LoVo (cell line): ENCODE measurements around the gene SP2.
A peak's percentile ranks its signal among the peaks of the same experiment; 100 is the strongest.

ENCODE experiments used
- DNase-seq: peaks from one replicate; pipeline ENCODE4 v3.0.0-alpha.2; 2016; ENCODE audit warnings: low spot score

Gene SP2

DNA sequence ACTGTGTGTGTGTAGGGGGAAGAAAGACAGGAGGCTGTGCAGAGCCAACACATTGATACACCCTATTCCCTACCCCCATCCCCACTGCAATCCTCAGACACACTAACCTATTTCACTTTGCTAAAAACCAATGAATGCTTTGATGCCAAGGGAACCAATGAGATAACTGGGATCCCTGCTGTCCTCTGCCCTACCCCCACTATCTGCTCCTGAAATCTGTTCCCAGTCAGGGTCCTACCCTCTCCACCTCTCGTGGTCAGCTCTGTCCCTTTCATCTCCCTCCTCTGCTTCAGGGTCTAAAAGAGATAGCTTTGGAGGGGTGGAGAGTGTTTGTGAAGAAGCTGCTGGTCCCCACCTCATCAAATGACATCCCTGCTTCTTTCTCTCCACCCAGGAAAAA lies 26.0 kb upstream of the SP2 start:
- DNase-seq, result no peak

GRCh38 chr17:47871048-47871447 lies 25.0 kb upstream of the SP2 start:
- DNase-seq, result no peak

- DNase-seq, result no peak
Measured at GRCh38 chr17:47872019-47872650, 23.9 kb upstream of the SP2 start.

GRCh38 chr17:47872651-47873161 lies 23.3 kb upstream of the SP2 start:
- no peak for DNase-seq

- no peak for DNase-seq
Measured at GRCh38 chr17:47873200-47874090, 22.6 kb upstream of the SP2 start.

DNA sequence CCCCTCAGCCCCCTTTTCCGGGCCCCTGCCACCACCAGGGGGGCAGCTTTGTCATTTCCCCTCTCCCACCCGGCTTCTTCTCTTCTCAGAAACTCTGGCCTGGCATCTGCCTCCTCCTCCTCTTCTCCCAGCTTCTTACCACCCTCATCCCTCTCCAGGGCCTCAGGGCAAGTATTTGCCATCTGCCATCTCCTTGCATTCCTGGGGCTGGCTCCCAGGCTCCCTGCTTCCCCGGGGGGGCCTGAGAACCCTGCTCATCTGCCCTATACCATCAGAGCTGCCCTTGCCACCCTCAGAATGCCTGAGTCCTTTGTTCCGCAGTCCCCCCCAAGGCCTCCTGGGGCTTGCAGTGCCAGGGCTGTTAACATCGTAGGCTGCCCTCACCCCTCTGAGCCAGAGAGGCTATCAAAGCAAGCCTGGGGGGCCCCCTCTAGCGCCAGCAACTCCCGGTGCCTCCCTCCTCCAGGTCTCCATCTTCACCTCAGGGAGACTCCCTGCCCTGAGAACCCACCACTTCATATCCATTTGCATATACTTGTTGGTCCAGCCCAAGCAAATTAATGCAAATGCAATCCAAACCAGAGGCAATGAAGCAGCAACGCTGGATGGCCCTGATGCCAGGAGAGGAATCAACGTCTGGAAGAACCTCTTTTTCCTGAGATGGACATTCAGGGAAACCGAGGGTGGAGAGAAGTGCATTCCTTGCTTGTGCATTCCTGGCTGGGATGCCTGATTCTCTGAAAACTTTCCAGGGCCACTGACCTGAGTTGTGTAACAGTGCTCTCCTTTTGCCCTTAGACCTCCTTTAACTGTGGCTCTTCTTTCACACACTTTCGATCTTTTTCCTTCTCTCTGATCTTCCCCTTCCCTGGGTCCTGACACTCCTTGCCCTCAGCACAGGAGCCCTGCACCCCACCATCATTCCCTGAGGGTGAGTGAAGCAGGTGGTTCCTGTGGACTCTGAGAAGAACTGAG lies 20.7 kb upstream of the SP2 start:
- no peak for DNase-seq

DNA sequence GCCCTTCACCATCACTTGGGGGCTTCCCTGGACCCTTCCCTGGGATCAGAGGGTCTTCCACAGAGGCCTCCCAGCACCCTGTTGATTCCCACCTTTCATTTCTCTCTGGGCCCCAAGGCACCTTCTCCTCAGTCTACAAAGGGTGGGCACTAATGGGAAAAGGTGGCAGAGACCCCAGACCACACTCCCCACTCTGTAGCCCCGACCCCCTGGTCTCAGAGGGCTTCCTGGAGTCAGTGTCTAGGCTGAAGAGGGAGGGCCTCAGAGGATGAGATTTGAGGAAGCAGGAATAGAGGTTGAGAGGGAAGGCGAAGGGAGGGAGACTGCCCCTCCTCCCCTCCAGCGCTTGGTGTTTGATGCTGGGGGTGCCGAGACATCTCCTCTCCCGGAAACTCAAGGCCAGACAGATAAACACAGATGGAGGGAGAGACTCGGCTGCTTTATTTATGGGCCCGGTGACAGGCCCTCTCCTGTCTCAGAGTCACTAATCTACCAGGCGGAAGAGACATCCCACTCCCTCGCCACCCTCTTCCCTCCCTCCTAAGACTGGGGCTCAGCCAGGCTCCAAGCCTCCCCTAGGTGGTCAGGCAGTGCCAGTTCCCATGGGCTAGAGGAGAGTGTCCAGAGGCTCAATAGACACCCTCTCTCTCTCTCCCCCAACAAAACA lies 18.5 kb upstream of the SP2 start:
- DNase-seq, result no peak

- DNase-seq, result no peak
Measured at GRCh38 chr17:47878203-47879027, 17.6 kb upstream of the SP2 start.

GRCh38 chr17:47879028-47879585 lies 16.9 kb upstream of the SP2 start:
- DNase-seq, result no peak

GRCh38 chr17:47879776-47880454 lies 16.1 kb upstream of the SP2 start:
- no peak for DNase-seq

DNA sequence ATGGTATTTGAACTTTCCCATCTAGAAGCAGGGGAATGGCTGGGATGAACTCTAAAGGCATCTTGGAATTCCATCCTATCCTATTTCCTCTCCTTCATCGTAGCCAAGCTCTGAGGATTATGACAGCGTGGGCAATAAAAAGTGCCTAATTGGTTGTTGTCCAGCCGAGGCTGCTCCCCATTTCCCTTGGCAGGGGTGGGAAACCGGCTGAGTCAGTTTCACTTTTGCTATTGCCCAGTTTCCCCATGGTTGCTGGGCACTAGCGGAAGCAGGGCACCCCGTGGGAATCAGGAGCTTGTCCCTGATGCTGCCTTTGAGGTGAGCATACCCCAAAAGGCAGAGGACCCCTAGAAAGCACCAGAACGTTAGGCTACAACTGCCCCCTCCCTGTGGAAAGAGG lies 13.8 kb upstream of the SP2 start:
- DNase-seq, result peak; percentile 63

GRCh38 chr17:47882695-47883588 lies 13.1 kb upstream of the SP2 start:
- DNase-seq, result no peak

- no peak for DNase-seq
Measured at GRCh38 chr17:47883589-47884426, 12.2 kb upstream of the SP2 start.

GRCh38 chr17:47884427-47884740 lies 11.7 kb upstream of the SP2 start:
- DNase-seq, result no peak

DNA sequence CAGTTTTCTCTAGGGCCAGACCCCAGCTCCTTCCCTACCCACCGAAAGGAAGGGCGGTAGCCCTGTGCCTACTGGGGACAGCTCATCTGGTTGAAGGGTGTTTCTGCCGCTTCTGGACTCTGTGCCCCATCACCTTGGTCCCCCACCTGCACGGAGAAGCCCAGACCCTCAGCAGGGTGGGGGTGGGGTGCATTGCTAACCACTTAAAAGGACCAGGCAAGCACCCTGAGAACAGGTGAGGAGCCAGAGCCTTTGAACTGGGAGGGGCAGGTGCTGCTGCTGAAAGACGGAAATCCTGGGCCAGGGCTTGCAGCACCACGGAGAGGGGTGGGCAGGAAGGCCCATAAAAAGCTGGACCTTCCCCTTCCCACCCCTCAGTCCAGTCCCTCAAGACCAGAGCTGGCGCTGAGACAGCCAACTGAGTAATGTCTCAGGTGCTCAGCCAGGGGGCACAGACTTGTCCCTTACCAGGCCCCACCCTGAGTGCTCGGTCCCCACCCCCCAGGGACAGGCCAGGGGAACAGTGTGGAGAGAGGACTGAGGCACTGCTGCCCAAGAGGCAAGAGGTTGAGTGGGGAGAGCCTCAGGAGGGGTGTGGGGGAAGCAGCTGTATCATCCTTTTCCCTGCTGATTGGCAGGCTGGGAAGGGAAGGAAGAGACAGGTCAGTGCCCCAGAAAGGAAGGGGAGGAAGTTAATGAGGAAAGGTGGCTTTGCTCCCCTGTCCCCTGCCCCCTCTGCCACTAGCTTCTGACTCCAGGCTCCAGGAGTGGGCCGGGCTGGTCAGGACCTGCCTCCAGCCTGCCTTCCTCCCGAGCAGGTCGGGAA lies 10.9 kb upstream of the SP2 start:
- DNase-seq, result no peak

DNA sequence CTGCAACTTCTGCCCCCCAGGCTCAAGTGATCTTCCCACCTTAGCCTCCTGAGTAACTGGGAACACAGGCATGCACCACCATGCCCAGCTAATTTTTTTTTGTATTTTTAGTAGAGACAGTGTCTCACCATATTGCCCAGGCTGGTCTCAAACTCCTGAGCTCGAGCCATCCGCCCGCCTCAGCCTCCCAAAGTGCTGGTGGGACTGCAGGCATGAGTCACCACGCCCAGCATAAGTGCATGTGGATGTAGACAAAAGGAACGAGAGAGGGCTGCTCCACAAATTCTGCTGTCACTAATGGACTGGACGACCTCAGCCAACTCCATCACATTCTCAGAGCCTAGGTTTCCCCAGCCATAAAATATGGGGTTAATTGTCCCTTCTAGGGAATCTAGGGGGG lies 7.7 kb upstream of the SP2 start:
- DNase-seq, result no peak
